K562 (cell line): Measurements from ENCODE around the gene ZFP28. TPM values are rescaled to one million over a fixed set of nuclear protein-coding genes. Genes with fewer than 3 reads are reported as not detected.

Source experiments
- ATAC-seq: fragments of 200-7000 bp; cut with Tn5 transposase; 3 replicates; pipeline ENCODE4 v1.9.1; 2020; ENCODE audit warnings: moderate library complexity
- BruUV-seq: library from RNA; stranded (reverse); fragments of 400-500 nt; replicated peaks from 2 replicates; lab custom pipeline; 2021; lab: Mats Ljungman, UMichigan
- CTCF ChIA-PET: fragments of 300-600 bp; formaldehyde crosslinking; extraction: SDS; loops from one replicate; lab custom pipeline; 2021; ENCODE audit warnings: low intra/inter-chr PET ratio; lab: Yijun Ruan, JAX
- POLR2A ChIA-PET: fragments of 300-600, 350-650 bp; sonication (Branson Sonifier 250); formaldehyde crosslinking; extraction: SDS; loops from one replicate; lab custom pipeline; 2021; ENCODE audit warnings: antibody characterized with exemption, inconsistent platforms; lab: Yijun Ruan, JAX
- DNase-seq, 4 experiments: peaks; one replicate each; pipeline versions ENCODE4 v3.0.0 to v3.0.0-alpha.2; 2011 to 2018; ENCODE audit warnings: low spot score in 3 of 4, mixed read lengths in 3 of 4; ENCODE audit errors: extremely low read depth in 1 of 4
- FAIRE-seq: peaks from 2 replicates; lab custom pipeline; 2011; peaks lifted over from hg19 to GRCh38; lab: Jason Lieb, UNC
- H2AFZ ChIP-seq: 2 replicates; pipeline ENCODE4 v1.6.0; 2011; ENCODE audit warnings: low read depth, low read length, control low read depth, inconsistent platforms
- H3K27ac ChIP-seq: fragments of 200-600 bp; 3 replicates; pipeline ENCODE4 v1.8.0; 2011; ENCODE audit warnings: low read depth, mild to moderate bottlenecking, control low read depth, inconsistent platforms, low read length, moderate library complexity, mixed read lengths; ENCODE audit errors: extremely low read depth
- H3K27me3 ChIP-seq, 2 experiments: fragments of 300-600 bp in 1 of 2; 2 replicates in 1 of 2; 3 replicates in 1 of 2; pipeline versions ENCODE4 v1.6.0 to v1.8.0; 2011; ENCODE audit warnings: inconsistent platforms in 2 of 2, low read length in 2 of 2, mild to moderate bottlenecking in 1 of 2, mixed read lengths in 1 of 2, moderate library complexity in 1 of 2; ENCODE audit not compliant: control insufficient read depth in 2 of 2, insufficient read depth in 2 of 2
- H3K36me3 ChIP-seq: fragments of 300-600 bp; 3 replicates; pipeline ENCODE4 v1.8.0; 2011; ENCODE audit warnings: mild to moderate bottlenecking, low read length, inconsistent platforms; ENCODE audit not compliant: control insufficient read depth, insufficient read depth
- H3K4me1 ChIP-seq, 2 experiments: fragments of 200-600 bp in 1 of 2; replicated peaks in 1 of 2; 2 replicates in 1 of 2; 3 replicates in 1 of 2; pipeline versions ENCODE4 v1.5.1 to v1.8.0; 2011; ENCODE audit warnings: inconsistent platforms in 2 of 2, low read length in 2 of 2, mild to moderate bottlenecking in 1 of 2, mixed read lengths in 1 of 2, moderate library complexity in 1 of 2; ENCODE audit not compliant: control insufficient read depth in 2 of 2, insufficient read depth in 2 of 2
- H3K4me2 ChIP-seq: 2 replicates; pipeline ENCODE4 v1.6.1; 2011; ENCODE audit warnings: low read length, control low read depth, inconsistent platforms, mixed read lengths; ENCODE audit not compliant: insufficient read depth
- H3K4me3 ChIP-seq: fragments of 200-600 bp; sonication (generic), shearing (Covaris generic); 2 replicates; pipeline ENCODE4 v1.5.1; 2016; ENCODE audit warnings: control low read depth, inconsistent platforms
- H3K79me2 ChIP-seq: fragments of 200-600 bp; 3 replicates; pipeline ENCODE4 v1.8.0; 2011; ENCODE audit warnings: low read length, inconsistent platforms; ENCODE audit not compliant: control insufficient read depth, insufficient read depth
- H3K9ac ChIP-seq, 2 experiments: 2 replicates each; pipeline versions ENCODE4 v1.6.0 to v1.6.1; 2011; ENCODE audit warnings: low read depth in 2 of 2, low read length in 2 of 2, control low read depth in 1 of 2, inconsistent platforms in 1 of 2, mild to moderate bottlenecking in 1 of 2, mixed read lengths in 1 of 2; ENCODE audit not compliant: insufficient read depth in 1 of 2
- H3K9me1 ChIP-seq: one replicate; pipeline ENCODE4 v1.6.0; 2011; ENCODE audit warnings: inconsistent platforms, mild to moderate bottlenecking, low read length, moderate library complexity; ENCODE audit not compliant: control insufficient read depth, insufficient read depth
- H3K9me3 ChIP-seq: replicated peaks from 2 replicates; pipeline ENCODE4 v1.5.1; 2011; ENCODE audit warnings: low read depth, low read length, inconsistent platforms; ENCODE audit not compliant: control insufficient read depth, insufficient read depth
- H4K20me1 ChIP-seq: replicated peaks from 2 replicates; pipeline ENCODE4 v1.6.1; 2011; ENCODE audit warnings: low read length, inconsistent platforms, mixed read lengths; ENCODE audit not compliant: control insufficient read depth, insufficient read depth
- ATF4 ChIP-seq: fragments of 450-650 bp; formaldehyde crosslinking; IDR thresholded peaks from 2 replicates; pipeline ENCODE4 v1.4.0; 2022; ENCODE audit warnings: mild to moderate bottlenecking, moderate library complexity
- BRD9 ChIP-seq: fragments of 450-650 bp; IDR thresholded peaks from 2 replicates; pipeline ENCODE4 v1.6.1; 2018; ENCODE audit warnings: low read depth; ENCODE audit not compliant: partially characterized antibody
- CBX5 ChIP-seq: IDR thresholded peaks from 2 replicates; pipeline ENCODE4 v1.6.1; 2014; ENCODE audit warnings: low read depth, borderline replicate concordance
- FOXK2 ChIP-seq, 2 experiments: fragments of 450-650 bp; IDR thresholded peaks in 1 of 2; conservative IDR thresholded peaks in 1 of 2; 2 replicates each; pipeline ENCODE4 v1.6.1; 2016; ENCODE audit warnings: low read depth in 2 of 2, mild to moderate bottlenecking in 1 of 2
- HDGF ChIP-seq: fragments of 450-650 bp; IDR thresholded peaks from 2 replicates; pipeline ENCODE4 v1.6.1; 2016
- HNRNPK ChIP-seq: fragments of 200-400 bp; formaldehyde crosslinking; IDR thresholded peaks from one replicate; pipeline ENCODE4 v1.6.1; 2018; ENCODE audit warnings: mild to moderate bottlenecking, low read depth, low read length; ENCODE audit not compliant: poor library complexity, severe bottlenecking
- ID3 ChIP-seq, 2 experiments: fragments of 250-450 bp in 1 of 2; fragments of 450-650 bp in 1 of 2; sonication (Bioruptor Pico) in 1 of 2; IDR thresholded peaks; 2 replicates each; pipeline versions ENCODE4 v1.6.1 to v1.8.0; 2016 to 2021; ENCODE audit warnings: mild to moderate bottlenecking in 2 of 2, moderate library complexity in 2 of 2, missing compliant biosample characterization in 1 of 2, missing genetic modification characterization in 1 of 2
- KDM2B ChIP-seq: fragments of 250-450 bp; sonication (Bioruptor Pico); IDR thresholded peaks from 2 replicates; pipeline ENCODE4 v1.8.0; 2021; ENCODE audit warnings: mild to moderate bottlenecking, moderate library complexity
- KLF16 ChIP-seq: IDR thresholded peaks from 2 replicates; pipeline ENCODE4 v1.6.1; 2016; ENCODE audit warnings: antibody characterized with exemption
- MAZ ChIP-seq, 2 experiments: fragments of 450-650 bp in 1 of 2; sonication (generic) in 1 of 2; formaldehyde crosslinking; IDR thresholded peaks in 1 of 2; conservative IDR thresholded peaks in 1 of 2; 2 replicates each; pipeline versions ENCODE4 v1.4.0 to v1.5.0; 2020; ENCODE audit warnings: mild to moderate bottlenecking in 1 of 2, missing genetic modification reagents in 1 of 2
- NELFE ChIP-seq: IDR thresholded peaks from 2 replicates; pipeline ENCODE4 v1.6.1; 2011; ENCODE audit warnings: mild to moderate bottlenecking; ENCODE audit not compliant: insufficient read depth, insufficient read length
- SMARCA5 ChIP-seq: fragments of 450-650 bp; IDR thresholded peaks from 2 replicates; pipeline ENCODE4 v1.6.1; 2016
- ZBTB12 ChIP-seq: fragments of 250-450 bp; sonication (Bioruptor Pico); IDR thresholded peaks from 2 replicates; pipeline ENCODE4 v1.4.0; 2020
- ZNF165 ChIP-seq: fragments of 250-450 bp; sonication (Bioruptor Pico); IDR thresholded peaks from 2 replicates; pipeline ENCODE4 v1.4.0; 2020; ENCODE audit warnings: borderline replicate concordance
- ZNF766 ChIP-seq: fragments of 200-800 bp; sonication (Bioruptor generic); conservative IDR thresholded peaks from 2 replicates; pipeline ENCODE4 v1.6.1; 2016; ENCODE audit warnings: missing genetic modification characterization, missing compliant biosample characterization
- WGBS: fragments of 100-300 bp; shearing (Covaris generic); methylation state at CpG from one replicate; pipeline ENCODE4 v1.1.6; 2016; ENCODE audit warnings: low coverage, mixed read lengths; ENCODE audit not compliant: insufficient coverage; ENCODE audit errors: missing lambda C conversion rate; 5-methylcytosine and 5-hydroxymethylcytosine counted together
- in situ Hi-C: fragments of 300-500 bp; cut with MboI; formaldehyde crosslinking; loops from 4 replicates; pipeline ENCODE4 v1.15.0; 2018; ENCODE audit warnings: inconsistent platforms, mixed read lengths
- intact Hi-C: fragments of 100-400 bp; cut with micrococcal nuclease; formaldehyde crosslinking; loops from 2 replicates; pipeline ENCODE4 v1.14.2; 2022
- polyA plus RNA-seq, 8 experiments: library from polyadenylated mRNA; depleted of rRNA in 4 of 8; stranded (reverse) in 5 of 8; unstranded in 3 of 8; fragments of >200 nt; fragmentation: Nextera tagmentation in 2 of 8; fragmentation: Illumina TruSeq in 1 of 8; extraction: Ambion mirVana in 2 of 8; extraction: Trizol in 1 of 8; gene quantifications; 2 replicates each; pipeline versions ENCODE4 v1.2.1 to v1.2.3, GENCODE V29; 2011 to 2014; ENCODE audit warnings: inconsistent platforms in 1 of 8, missing spikeins in 1 of 8
- total RNA-seq, 7 experiments: library from RNA; depleted of rRNA in 6 of 7; stranded (reverse); fragments of >200 nt in 6 of 7; fragmentation: Illumina TruSeq in 2 of 7; extraction: Trizol in 2 of 7; gene quantifications; 2 replicates each; pipeline versions ENCODE4 v1.2.1 to v1.2.3, GENCODE V29; 2011 to 2021; ENCODE audit warnings: low replicate concordance in 1 of 7

The ZFP28 gene
- total and polyA plus RNA-seq, 9 of the 15 experiments (the other 6 are each of a cell fraction or from before 2014, with no cell fraction given): 0.01 to 0.04 TPM; not detected in 7

GRCh38 chr19:56572589-56572988 lies 33.8 kb downstream of the ZFP28 start:
- Histone ChIP-seq H3K4me1 (peaks cover 0 to 1% of the 10 kb centered on the region in 2 experiments; a peak in 1 of 5 replicates), H3K4me3 (no peak overlapping the region), H3K36me3 (no peaks in the 10 kb centered on the region), H3K9ac (no peak overlapping the region), H4K20me1 (no peaks in the 10 kb centered on the region), H2AFZ (no peak overlapping the region), H3K9me3 (no peaks in the 10 kb centered on the region), H3K9me1 (no peaks in the 10 kb centered on the region), H3K27me3 (no peaks in the 10 kb centered on the region), H3K79me2 (no peaks in the 10 kb centered on the region), H3K4me2 (no peak overlapping the region), H3K27ac (no peak overlapping the region)
- POLR2A ChIA-PET: no interaction called here
- BruUV-seq: no TSS peak
- in situ Hi-C loops: no loop called here
- intact Hi-C loops: no loop called here
- no peak for ATAC-seq
- no peak for FAIRE-seq
- 0% methylated on average over 2 of the region's 2 CpGs for WGBS
- no peak for TF ChIP-seq ZNF165 (CRISPR knock-in tag)
- DNase-seq: no peak
- CTCF ChIA-PET: no interaction called here

GRCh38 chr19:56573914-56574313 lies 35.2 kb downstream of the ZFP28 start:
- ChIA-PET CTCF (no interaction called here), POLR2A (no interaction called here)
- in situ Hi-C loops (no loop called here), intact Hi-C loops (no loop called here)
- Histone ChIP-seq H3K27me3 (no peaks in the 10 kb centered on the region), H3K9me3 (no peaks in the 10 kb centered on the region; the same call in 1 of the 2 replicates), H3K27ac (no peak overlapping the region), H3K36me3 (no peaks in the 10 kb centered on the region), H3K9me1 (no peaks in the 10 kb centered on the region), H3K4me2 (no peak overlapping the region), H4K20me1 (no peaks in the 10 kb centered on the region), H2AFZ (no peak overlapping the region), H3K79me2 (no peaks in the 10 kb centered on the region), H3K9ac (no peak overlapping the region), H3K4me3 (no peak overlapping the region), H3K4me1 (no peaks in the 10 kb centered on the region)
- BruUV-seq: no TSS peak
- no peak for DNase-seq
- no peak for FAIRE-seq
- no peak for ATAC-seq
- WGBS: 0% methylated on average over 3 of the region's 3 CpGs
- TF ChIP-seq CBX5: no peak
- no peak for TF ChIP-seq HNRNPK
- TF ChIP-seq ZNF766 (CRISPR knock-in tag): no peak
- TF ChIP-seq NELFE: no peak
- TF ChIP-seq MAZ (CRISPR knock-in tag; conservative IDR thresholded peaks at IDR 0.05 in 1 of 2, IDR thresholded peaks at IDR 0.05 in 1 of 2): no peak
- no peak for TF ChIP-seq KLF16
- TF ChIP-seq SMARCA5: no peak
- TF ChIP-seq KDM2B (CRISPR knock-in tag): no peak
- TF ChIP-seq ZBTB12 (CRISPR knock-in tag): no peak
- TF ChIP-seq ATF4 (CRISPR knock-in tag): no peak
- no peak for TF ChIP-seq FOXK2 (conservative IDR thresholded peaks at IDR 0.05 in 1 of 2, IDR thresholded peaks at IDR 0.05 in 1 of 2; ENCODE audit: low read depth in 2 of 2)
- no peak for TF ChIP-seq ID3 (CRISPR knock-in tag; IDR thresholded peaks at IDR 0.05)
- TF ChIP-seq ID3 (tag; IDR thresholded peaks at IDR 0.05): no peak
- TF ChIP-seq BRD9: no peak
- TF ChIP-seq HDGF: no peak
